Measurements from ENCODE around the gene FXYD4.
A peak's percentile ranks its signal among the peaks of the same experiment; 100 is the strongest.
"Not testable (repeated sequence)": the region's sequence is repeated elsewhere in the genome, so short reads cannot be mapped to it uniquely, and the experiment has no call there.

The FXYD4 gene

DNA sequence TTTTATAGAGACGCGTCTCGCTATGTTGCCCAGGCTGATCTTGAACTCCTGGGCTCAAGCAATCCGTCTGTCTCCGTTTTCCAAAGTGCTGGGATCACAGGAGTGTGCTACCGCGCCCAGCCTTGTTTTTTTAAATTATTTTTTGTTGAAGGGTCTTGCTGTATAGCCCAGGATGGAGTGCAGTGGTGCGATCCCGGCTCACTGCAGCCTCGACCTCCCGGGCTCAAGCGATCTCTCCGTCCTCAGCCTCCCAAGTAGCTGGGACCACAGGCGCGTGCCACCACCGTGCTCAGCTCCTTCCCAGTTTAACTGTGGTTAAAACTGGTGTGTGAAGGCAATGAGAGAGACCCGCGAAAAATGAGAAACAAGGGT, 48.5 kb downstream of the FXYD4 start:
- DNase-seq (ENCODE audit: low read depth): no peak

DNA sequence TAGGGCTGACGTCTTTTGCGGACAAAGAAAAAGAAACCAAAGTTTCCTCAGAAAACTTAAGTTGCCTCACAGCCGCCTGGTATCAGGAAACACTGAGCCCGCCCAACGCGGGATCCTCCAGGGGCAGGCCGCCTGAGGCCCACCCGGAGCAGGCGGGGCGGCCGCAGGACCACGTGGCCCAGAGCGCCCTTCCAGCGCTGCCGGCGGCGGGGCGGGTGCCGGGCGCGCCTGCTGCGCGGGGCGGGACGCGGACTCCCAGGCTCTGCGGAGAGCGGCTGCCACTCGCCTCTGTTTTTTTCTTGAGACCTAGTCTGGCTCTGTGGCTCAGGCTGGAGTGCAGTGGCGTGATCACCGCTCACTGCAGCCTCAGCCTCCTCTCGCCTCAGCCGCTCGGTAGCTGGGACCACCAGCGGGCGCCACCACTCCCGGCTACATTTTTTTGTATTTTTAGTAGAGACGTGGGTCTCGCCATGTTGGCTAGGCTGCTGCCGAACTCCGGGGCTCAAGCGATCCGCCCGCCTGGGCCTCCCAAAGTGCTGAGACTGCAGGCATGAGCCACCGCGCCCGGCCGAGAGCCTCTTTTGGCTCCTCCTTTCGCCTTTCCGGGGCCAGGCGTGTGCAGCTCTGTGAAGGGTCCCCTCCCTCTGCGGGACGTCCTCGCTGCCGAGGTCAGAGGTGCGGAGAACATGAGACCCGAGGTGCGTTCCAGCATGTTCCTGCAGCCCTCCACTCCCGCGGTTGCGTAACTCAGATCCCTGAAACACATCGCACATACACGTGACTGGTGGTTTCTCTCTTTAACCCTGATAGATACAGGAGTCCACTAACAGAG, 49.1 kb downstream of the FXYD4 start:
- DNase-seq (ENCODE audit: low read depth): peak; percentile 91

DNA sequence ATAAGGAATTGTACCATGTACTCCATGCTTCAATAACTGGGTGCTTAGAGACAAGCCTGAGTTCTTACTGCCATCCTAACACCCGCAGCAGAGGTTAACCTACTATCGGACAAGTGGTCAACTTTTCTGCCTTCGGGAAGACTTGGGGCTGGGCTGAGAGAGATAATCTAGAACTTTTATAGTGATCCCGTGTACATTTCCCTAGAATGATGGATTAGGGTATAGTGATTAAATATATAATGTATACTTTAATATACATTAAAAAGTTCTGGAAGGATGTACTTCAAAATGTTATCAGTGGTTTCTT, 49.7 kb downstream of the FXYD4 start:
- no peak for DNase-seq (ENCODE audit: low read depth)

DNA sequence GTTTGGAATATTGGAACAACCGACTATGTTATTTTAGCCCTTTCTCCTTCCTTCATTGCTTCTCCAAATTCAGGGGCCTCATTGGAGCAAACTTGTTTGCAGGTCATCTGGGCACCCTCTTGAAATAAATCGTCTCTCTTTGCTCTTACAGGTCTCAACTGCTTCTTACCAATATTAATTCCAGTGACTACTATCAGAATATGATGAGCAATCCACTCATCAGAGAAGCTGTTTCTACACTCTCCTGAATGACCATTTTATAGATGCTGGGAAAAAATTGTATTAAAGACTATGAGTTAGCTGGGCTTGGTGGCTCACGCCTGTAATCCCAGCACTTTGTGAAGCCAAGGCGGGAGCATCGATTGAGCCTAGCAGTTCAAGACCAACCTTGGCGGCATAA, 50.1 kb downstream of the FXYD4 start:
- DNase-seq (ENCODE audit: low read depth): no peak

DNA sequence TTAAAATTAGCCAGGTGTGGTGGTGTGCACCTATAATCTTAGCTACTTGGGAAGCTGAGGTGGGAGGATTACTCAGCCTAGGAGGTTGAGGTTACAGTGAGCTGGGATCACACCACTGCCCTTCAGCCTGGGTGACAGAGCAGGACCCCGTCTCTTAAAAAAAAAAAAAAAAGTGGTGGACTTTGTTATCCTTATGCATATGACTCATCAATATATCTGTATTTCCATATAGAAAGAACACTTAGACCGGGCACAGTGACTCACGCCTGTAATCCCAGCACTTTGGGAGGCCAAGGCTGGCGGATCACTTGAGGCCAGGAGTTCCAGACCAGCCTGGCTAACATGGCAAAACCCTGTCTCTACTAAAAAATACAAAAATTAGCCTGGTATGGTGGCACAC, 50.5 kb downstream of the FXYD4 start:
- DNase-seq (ENCODE audit: low read depth): not testable (repeated sequence)

DNA sequence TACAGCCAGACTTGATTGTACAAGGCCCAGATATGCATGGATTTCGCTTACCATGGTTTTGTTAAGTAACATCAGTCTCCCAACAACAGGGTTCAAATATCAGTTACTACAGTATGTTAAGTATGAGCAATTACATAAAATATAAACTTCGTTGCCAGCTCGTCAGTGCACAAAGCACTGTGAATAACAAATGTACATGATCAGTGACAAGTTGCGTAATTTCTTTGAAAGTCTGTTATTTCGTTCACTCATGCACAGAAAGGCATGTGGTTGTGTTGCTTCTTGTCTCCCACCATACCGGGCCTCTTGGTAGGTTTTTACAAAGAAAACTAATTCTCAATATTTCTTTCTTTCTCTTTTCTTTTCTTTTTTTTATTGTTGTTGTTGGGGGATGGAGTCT, 53.0 kb downstream of the FXYD4 start:
- DNase-seq (ENCODE audit: low read depth): no peak

Measured in iris pigment epithelial cell (primary cell).